K562 (cell line): ENCODE data around the gene AP5Z1. TPM values are rescaled to one million over a fixed set of nuclear protein-coding genes. Genes with fewer than 3 reads are reported as not detected.

ENCODE experiments used
- BRD9 ChIP-seq: fragments of 450-650 bp; IDR thresholded peaks from 2 replicates; pipeline ENCODE4 v1.6.1; 2018; ENCODE audit warnings: low read depth; ENCODE audit not compliant: partially characterized antibody
- CREB1 ChIP-seq, 2 experiments: sonication (generic) in 1 of 2; formaldehyde crosslinking in 1 of 2; IDR thresholded peaks; 2 replicates each; pipeline versions ENCODE4 v1.6.1 to v1.8.0; 2012 to 2022; ENCODE audit warnings: inconsistent platforms in 1 of 2, mild to moderate bottlenecking in 1 of 2, missing genetic modification reagents in 1 of 2, moderate library complexity in 1 of 2
- EP300 ChIP-seq: IDR thresholded peaks from 2 replicates; pipeline ENCODE4 v1.6.1; 2012; ENCODE audit warnings: low read length, improper control_type of control experiment
- ESRRA ChIP-seq: fragments of 450-650 bp; IDR thresholded peaks from 2 replicates; pipeline ENCODE4 v1.6.1; 2014; ENCODE audit warnings: low read depth, mild to moderate bottlenecking, moderate library complexity, borderline replicate concordance
- FUS ChIP-seq: fragments of 200-400 bp; formaldehyde crosslinking; optimal IDR thresholded peaks from 2 replicates; pipeline ENCODE3; 2017; ENCODE audit warnings: low read depth, low read length
- HDAC3 ChIP-seq: fragments of 450-650 bp; IDR thresholded peaks from 2 replicates; pipeline ENCODE4 v1.6.1; 2018; ENCODE audit warnings: borderline replicate concordance, mild to moderate bottlenecking, moderate library complexity; ENCODE audit not compliant: partially characterized antibody
- HNRNPLL ChIP-seq: fragments of 200-400 bp; formaldehyde crosslinking; IDR thresholded peaks from 2 replicates; pipeline ENCODE4 v1.6.1; 2017; ENCODE audit warnings: low read length, low read depth, mild to moderate bottlenecking; ENCODE audit not compliant: poor library complexity, severe bottlenecking
- MAFK ChIP-seq: IDR thresholded peaks from 2 replicates; pipeline ENCODE4 v1.6.1; 2011; ENCODE audit warnings: low read length, improper control_type of control experiment
- NR2C1 ChIP-seq, 2 experiments: fragments of 450-650 bp; IDR thresholded peaks; 2 replicates each; pipeline ENCODE4 v1.6.1; 2017; ENCODE audit warnings: mild to moderate bottlenecking in 2 of 2, antibody characterized with exemption in 1 of 2, inconsistent platforms in 1 of 2, missing compliant biosample characterization in 1 of 2, missing genetic modification characterization in 1 of 2
- POLR2A ChIP-seq: fragments of 450-650 bp; conservative IDR thresholded peaks from 2 replicates; pipeline ENCODE4 v1.6.1; 2016
- RBM39 ChIP-seq: fragments of 200-400 bp; formaldehyde crosslinking; optimal IDR thresholded peaks from 2 replicates; pipeline ENCODE3; 2018; ENCODE audit warnings: low read depth, low read length
- RNF2 ChIP-seq: sonication (generic); IDR thresholded peaks from 2 replicates; pipeline ENCODE4 v1.6.1; 2016
- SNIP1 ChIP-seq: fragments of 450-650 bp; IDR thresholded peaks from 2 replicates; pipeline ENCODE4 v1.7.1; 2017; ENCODE audit warnings: low read depth, mild to moderate bottlenecking
- SREBF2 ChIP-seq: sonication (generic); formaldehyde crosslinking; IDR thresholded peaks from 2 replicates; pipeline ENCODE4 v1.4.0; 2020; ENCODE audit warnings: mild to moderate bottlenecking, missing genetic modification reagents
- SRSF9 ChIP-seq: fragments of 200-400 bp; formaldehyde crosslinking; IDR thresholded peaks from 2 replicates; pipeline ENCODE4 v1.6.1; 2017; ENCODE audit warnings: low read depth, low read length, borderline replicate concordance
- TEAD2 ChIP-seq: fragments of 450-650 bp; IDR thresholded peaks from 2 replicates; pipeline ENCODE4 v1.6.1; 2016; ENCODE audit warnings: missing genetic modification characterization, control low read depth, missing compliant biosample characterization
- ZC3H8 ChIP-seq: fragments of 450-650 bp; IDR thresholded peaks from 2 replicates; pipeline ENCODE4 v1.6.1; 2017
- polyA plus RNA-seq, 8 experiments: library from polyadenylated mRNA; depleted of rRNA in 4 of 8; stranded (reverse) in 5 of 8; unstranded in 3 of 8; fragments of >200 nt; fragmentation: Nextera tagmentation in 2 of 8; fragmentation: Illumina TruSeq in 1 of 8; extraction: Ambion mirVana in 2 of 8; extraction: Trizol in 1 of 8; gene quantifications; 2 replicates each; pipeline versions ENCODE4 v1.2.1 to v1.2.3, GENCODE V29; 2011 to 2014; ENCODE audit warnings: inconsistent platforms in 1 of 8, missing spikeins in 1 of 8
- total RNA-seq, 7 experiments: library from RNA; depleted of rRNA in 6 of 7; stranded (reverse); fragments of >200 nt in 6 of 7; fragmentation: Illumina TruSeq in 2 of 7; extraction: Trizol in 2 of 7; gene quantifications; 2 replicates each; pipeline versions ENCODE4 v1.2.1 to v1.2.3, GENCODE V29; 2011 to 2021; ENCODE audit warnings: low replicate concordance in 1 of 7
- TF ChIP-seq, protein P1 (sequence below): fragments of 450-650 bp; IDR thresholded peaks from 2 replicates; pipeline ENCODE4 v1.6.1; 2014; ENCODE audit warnings: low read depth, mild to moderate bottlenecking, moderate library complexity, borderline replicate concordance

AP5Z1 gene
- total and polyA plus RNA-seq, 9 of the 15 experiments (the other 6 are each of a cell fraction or from before 2014, with no cell fraction given), result 0.06 to 31.1 (median 6.4) TPM

DNA sequence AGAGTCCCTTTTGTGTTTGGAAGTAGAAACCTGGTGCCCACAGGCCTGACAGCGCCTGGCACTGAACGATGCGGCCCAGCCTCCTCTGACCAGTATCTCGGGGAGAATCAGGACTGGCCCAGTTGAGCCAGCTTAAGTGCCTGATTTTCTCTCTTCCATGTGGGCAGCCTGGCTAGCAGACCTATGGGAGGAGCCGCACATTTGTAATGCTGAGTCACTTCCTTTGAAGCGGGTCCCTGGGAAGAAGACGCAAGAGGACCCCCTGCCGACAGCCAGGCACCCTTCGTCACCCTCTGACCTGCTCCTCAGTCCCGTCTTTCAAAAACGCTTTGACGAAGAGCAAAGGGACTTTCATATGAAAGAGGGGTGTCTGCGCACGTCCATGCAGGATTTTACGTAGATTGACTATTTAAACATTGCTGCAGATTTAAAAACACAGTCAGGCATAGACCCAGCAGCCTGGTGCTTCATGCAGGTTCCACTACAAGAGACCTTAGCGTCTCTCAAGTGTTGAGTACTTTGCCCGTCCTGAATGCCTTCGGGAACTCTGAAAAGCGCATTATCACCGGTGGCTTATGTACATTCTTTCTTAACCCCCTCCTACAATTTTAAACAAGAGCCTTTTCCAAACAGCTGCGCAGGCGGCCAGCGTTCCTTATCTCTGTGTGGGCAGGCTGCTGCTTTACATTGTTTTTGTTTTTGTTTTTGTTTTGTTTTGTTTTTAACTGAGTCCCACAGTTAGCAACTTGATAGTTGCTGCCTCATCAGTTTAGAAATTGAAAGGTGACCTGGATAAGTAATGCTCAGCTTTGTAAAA, 36.5 kb upstream of the AP5Z1 start (continued):
- TF ChIP-seq, protein P1, sequence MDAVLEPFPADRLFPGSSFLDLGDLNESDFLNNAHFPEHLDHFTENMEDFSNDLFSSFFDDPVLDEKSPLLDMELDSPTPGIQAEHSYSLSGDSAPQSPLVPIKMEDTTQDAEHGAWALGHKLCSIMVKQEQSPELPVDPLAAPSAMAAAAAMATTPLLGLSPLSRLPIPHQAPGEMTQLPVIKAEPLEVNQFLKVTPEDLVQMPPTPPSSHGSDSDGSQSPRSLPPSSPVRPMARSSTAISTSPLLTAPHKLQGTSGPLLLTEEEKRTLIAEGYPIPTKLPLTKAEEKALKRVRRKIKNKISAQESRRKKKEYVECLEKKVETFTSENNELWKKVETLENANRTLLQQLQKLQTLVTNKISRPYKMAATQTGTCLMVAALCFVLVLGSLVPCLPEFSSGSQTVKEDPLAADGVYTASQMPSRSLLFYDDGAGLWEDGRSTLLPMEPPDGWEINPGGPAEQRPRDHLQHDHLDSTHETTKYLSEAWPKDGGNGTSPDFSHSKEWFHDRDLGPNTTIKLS, result 0 out of 2 replicates have a peak, but pooled peaks have one; percentile 40
- no peak for TF ChIP-seq ZC3H8
- TF ChIP-seq SRSF9, result no peak
- peak; percentile 86 for TF ChIP-seq HNRNPLL
- TF ChIP-seq NR2C1 (IDR thresholded peaks at IDR 0.05), result 0 out of 2 replicates have a peak, but pooled peaks have one; percentile 14
- no peak for TF ChIP-seq NR2C1 (tag; IDR thresholded peaks at IDR 0.05)
- TF ChIP-seq TEAD2 (tag), result no peak
- TF ChIP-seq RNF2, result peak; percentile 45; the same call in 1 of the 2 replicates
- TF ChIP-seq POLR2A, result peak; percentile 54
- 0 out of 2 replicates have a peak, but pooled peaks have one; percentile 34 for TF ChIP-seq ESRRA
- TF ChIP-seq MAFK, result peak; percentile 82
- TF ChIP-seq RBM39, result peak; percentile 16
- no peak for TF ChIP-seq FUS
- no peak for TF ChIP-seq SNIP1
- TF ChIP-seq HDAC3, result no peak
- 0 out of 2 replicates have a peak, but pooled peaks have one; percentile 3 for TF ChIP-seq CREB1 (IDR thresholded peaks at IDR 0.05)
- no peak for TF ChIP-seq CREB1 (CRISPR knock-in tag; IDR thresholded peaks at IDR 0.05)
- TF ChIP-seq EP300, result peak; percentile 47; the same call in 1 of the 2 replicates
- no peak for TF ChIP-seq SREBF2 (CRISPR knock-in tag)
- peak; percentile 46 for TF ChIP-seq BRD9
